NCI-H2196 treated with DMSO at 0.1 percent for 48 hours (cell line): Measurements from ENCODE around the gene OPCML.

ENCODE experiments used
- DNase-seq: peaks from one replicate; lab custom pipeline; 2025; ENCODE audit not compliant: unreplicated experiment; lab: John Stamatoyannopoulos, UW

OPCML gene

GRCh38 chr11:132464939-132465338 lies 1067.4 kb downstream of the OPCML start:
- DNase-seq, result no peak

GRCh38 chr11:132464003-132464342 lies 1068.3 kb downstream of the OPCML start:
- no peak for DNase-seq

- DNase-seq, result no peak
Observed at GRCh38 chr11:132463295-132464002, 1068.9 kb downstream of the OPCML start.

GRCh38 chr11:132459736-132460135 lies 1072.6 kb downstream of the OPCML start:
- no peak for DNase-seq

GRCh38 chr11:132457445-132457844 lies 1074.9 kb downstream of the OPCML start:
- DNase-seq, result no peak

GRCh38 chr11:132456751-132457328 lies 1075.5 kb downstream of the OPCML start:
- DNase-seq, result no peak

GRCh38 chr11:132455044-132455443 lies 1077.3 kb downstream of the OPCML start:
- no peak for DNase-seq

- no peak for DNase-seq
Observed at GRCh38 chr11:132453406-132453805, 1078.9 kb downstream of the OPCML start.

- no peak for DNase-seq
Observed at GRCh38 chr11:132452616-132453015, 1079.7 kb downstream of the OPCML start.

GRCh38 chr11:132451942-132452601 lies 1080.2 kb downstream of the OPCML start:
- no peak for DNase-seq

GRCh38 chr11:132450631-132451030 lies 1081.7 kb downstream of the OPCML start:
- DNase-seq, result no peak

GRCh38 chr11:132448334-132448995 lies 1083.8 kb downstream of the OPCML start:
- no peak for DNase-seq

- no peak for DNase-seq
Observed at GRCh38 chr11:132447761-132448160, 1084.5 kb downstream of the OPCML start.

GRCh38 chr11:132445859-132446291 lies 1086.4 kb downstream of the OPCML start:
- no peak for DNase-seq

- DNase-seq, result no peak
Observed at GRCh38 chr11:132444911-132445310, 1087.4 kb downstream of the OPCML start.

- no peak for DNase-seq
Observed at GRCh38 chr11:132439711-132440255, 1092.5 kb downstream of the OPCML start.

- no peak for DNase-seq
Observed at GRCh38 chr11:132438418-132438817, 1093.9 kb downstream of the OPCML start.

GRCh38 chr11:132430429-132431062 lies 1101.8 kb downstream of the OPCML start:
- no peak for DNase-seq

GRCh38 chr11:132429685-132430084 lies 1102.6 kb downstream of the OPCML start:
- DNase-seq, result no peak

GRCh38 chr11:132427611-132428010 lies 1104.7 kb downstream of the OPCML start:
- no peak for DNase-seq

GRCh38 chr11:132424433-132424832 lies 1107.9 kb downstream of the OPCML start:
- no peak for DNase-seq
